Spleen (tissue), 7 donors: ENCODE results near the gene CDH13.

Experiments used
- POLR2A ChIP-seq, 3 donors: fragments of 450-650 bp; IDR thresholded peaks; one replicate each; pipeline ENCODE4 v1.5.1; 2017; ENCODE audit warnings: antibody characterized with exemption in 3 of 3, mild to moderate bottlenecking in 1 of 3
- POLR2AphosphoS5 ChIP-seq, 3 donors: sonication (generic); formaldehyde crosslinking; IDR thresholded peaks; one replicate each; pipeline ENCODE4 v1.5.1; 2017; ENCODE audit warnings: antibody characterized with exemption in 3 of 3
- TF ChIP-seq, protein P1 (sequence below), 11 experiments: fragments of 200-600 bp in 7 of 11; fragments of 450-650 bp in 4 of 11; sonication (generic) in 4 of 11; IDR thresholded peaks in 8 of 11; conservative IDR thresholded peaks in 3 of 11; 1 replicate in 7 of 11; 2 replicates in 4 of 11; pipeline versions ENCODE4 v1.4.0 to v1.8.0; 2016 to 2021; ENCODE audit warnings: antibody characterized with exemption in 11 of 11, inconsistent platforms in 4 of 11, mild to moderate bottlenecking in 1 of 11
- donor health status: DM: no; HTN: no; CAD: no; lungs with moderate emphysema.
- donor health status: DM: no; HTN: no; CAD: no.
- donor health status: DM: no; HTN: no; CAD: no.

DNA sequence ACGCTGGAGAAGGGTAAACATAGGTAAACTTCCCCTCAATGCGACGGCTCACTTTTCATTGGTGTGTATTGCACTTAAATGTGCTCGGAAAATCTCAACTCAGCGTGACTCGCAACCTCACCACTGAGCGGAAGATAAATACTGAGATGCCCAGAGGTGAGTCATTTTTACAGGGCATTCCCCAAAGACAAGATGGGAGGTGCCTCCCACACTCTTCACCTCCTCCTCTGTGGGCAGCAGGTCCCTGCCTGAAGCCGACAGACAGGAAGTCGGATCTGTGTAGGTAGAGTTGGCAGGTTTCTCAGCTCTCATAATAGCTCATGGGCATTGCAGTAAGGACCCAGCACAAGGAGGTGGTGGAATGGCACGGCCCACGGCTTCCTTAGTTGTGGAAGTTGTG lies 906.4 kb downstream of the CDH13 start:
- TF ChIP-seq, protein P1, sequence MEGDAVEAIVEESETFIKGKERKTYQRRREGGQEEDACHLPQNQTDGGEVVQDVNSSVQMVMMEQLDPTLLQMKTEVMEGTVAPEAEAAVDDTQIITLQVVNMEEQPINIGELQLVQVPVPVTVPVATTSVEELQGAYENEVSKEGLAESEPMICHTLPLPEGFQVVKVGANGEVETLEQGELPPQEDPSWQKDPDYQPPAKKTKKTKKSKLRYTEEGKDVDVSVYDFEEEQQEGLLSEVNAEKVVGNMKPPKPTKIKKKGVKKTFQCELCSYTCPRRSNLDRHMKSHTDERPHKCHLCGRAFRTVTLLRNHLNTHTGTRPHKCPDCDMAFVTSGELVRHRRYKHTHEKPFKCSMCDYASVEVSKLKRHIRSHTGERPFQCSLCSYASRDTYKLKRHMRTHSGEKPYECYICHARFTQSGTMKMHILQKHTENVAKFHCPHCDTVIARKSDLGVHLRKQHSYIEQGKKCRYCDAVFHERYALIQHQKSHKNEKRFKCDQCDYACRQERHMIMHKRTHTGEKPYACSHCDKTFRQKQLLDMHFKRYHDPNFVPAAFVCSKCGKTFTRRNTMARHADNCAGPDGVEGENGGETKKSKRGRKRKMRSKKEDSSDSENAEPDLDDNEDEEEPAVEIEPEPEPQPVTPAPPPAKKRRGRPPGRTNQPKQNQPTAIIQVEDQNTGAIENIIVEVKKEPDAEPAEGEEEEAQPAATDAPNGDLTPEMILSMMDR (IDR thresholded peaks at IDR 0.05 in 8 of 11, conservative IDR thresholded peaks at IDR 0.05 in 3 of 11), result no peak
- TF ChIP-seq POLR2AphosphoS5 (IDR thresholded peaks at IDR 0.05) (no peak), POLR2A (IDR thresholded peaks at IDR 0.05) (no peak)
